Measurements from ENCODE around the gene ANKRD40. TPM values are rescaled to one million over a fixed set of nuclear protein-coding genes. Genes with fewer than 3 reads are reported as not detected.
"Not testable (repeated sequence)": the region's sequence is repeated elsewhere in the genome, so short reads cannot be mapped to it uniquely, and the experiment has no call there.

The ANKRD40 gene
- total RNA-seq, 1 experiment from 2014 or later, result 42.5 TPM

DNA sequence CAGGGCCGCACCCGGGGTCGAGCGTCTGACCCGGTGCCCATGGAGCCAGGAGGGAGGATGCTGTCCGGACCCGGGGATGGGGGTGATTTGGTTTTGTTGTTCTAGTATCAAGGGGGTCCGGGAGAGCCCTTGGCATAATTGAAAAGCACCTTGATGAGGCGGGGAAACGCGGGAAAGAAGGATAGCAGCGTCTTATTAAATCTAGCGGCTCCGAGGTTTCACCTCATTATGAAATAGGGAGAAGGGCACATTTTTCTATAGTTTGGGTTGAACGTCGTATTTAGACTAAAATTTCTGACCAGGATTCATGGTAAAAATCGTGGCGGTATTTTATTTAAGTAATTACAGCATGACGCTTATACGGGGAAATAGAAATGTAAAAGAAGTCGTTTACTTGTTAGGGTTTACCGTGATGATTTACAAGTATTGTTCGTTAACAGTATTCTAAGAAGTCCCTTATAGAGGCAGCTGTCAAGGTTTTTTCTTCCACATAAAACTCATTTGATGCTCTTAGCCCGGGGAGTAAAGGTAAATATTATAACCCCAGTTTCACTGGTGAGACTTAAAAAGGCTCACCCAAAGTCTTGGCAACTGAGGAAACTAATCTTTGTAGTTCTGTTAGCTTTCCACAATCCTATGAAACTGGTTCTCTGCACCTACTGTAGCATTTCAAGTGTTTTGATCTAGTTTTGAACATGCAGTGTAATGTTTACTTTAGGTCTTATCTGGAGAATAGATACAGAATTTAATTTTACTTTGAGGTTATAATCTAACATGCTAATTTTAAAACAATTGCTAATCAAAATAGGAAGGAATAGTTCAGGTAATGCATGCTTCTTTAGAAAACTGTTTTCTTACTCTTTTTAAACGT is 12.4 kb upstream of the ANKRD40 start:
- H3K4me3 ChIP-seq, result peak overlapping the region; percentile 74
- H3K27me3 ChIP-seq, result no peaks in the 10 kb centered on the region
- peaks cover 27% of the 10 kb centered on the region for H3K36me3 ChIP-seq
- no peaks in the 10 kb centered on the region for H3K9me3 ChIP-seq
- DNase-seq, result no peak

DNA sequence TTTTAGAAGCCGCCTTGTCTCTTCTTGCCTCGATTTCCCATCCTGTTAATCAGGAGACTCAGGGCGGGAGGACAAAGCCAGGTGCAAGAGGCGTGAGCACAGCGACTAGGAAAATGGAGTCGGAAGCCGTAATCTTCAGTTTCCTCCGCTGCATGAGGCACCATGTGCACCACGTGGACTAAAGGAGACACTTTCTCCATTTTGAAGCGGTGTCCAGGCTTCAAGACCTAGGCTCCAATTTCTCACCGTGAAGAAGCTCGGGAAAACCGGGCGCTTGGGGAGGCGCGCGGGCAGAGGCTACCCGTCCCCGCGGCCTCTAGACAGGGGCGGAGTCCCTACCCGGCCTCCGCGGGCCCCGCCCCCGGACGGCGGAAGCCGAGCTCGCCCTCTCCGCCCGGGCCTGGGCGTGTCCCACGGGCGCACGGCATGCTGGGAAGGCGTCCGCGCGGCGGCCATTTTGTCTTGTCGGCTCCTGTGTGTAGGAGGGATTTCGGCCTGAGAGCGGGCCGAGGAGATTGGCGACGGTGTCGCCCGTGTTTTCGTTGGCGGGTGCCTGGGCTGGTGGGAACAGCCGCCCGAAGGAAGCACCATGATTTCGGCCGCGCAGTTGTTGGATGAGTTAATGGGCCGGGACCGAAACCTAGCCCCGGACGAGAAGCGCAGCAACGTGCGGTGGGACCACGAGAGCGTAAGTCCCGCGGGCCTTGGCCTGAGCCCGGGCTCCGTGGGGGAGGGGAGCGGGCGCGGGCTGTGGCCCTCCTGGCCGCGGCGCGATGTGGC is 11.6 kb upstream of the ANKRD40 start, which contains the start of gene LUC7L3:
Gene LUC7L3, plus strand, starts transcription at position 460 of the 780 bp plus-strand sequence. Its CDS starts 130 bp downstream, at position 590.
- peak; percentile 96 for DNase-seq
- H3K9me3 ChIP-seq, result no peaks in the 10 kb centered on the region
- H3K36me3 ChIP-seq, result peaks cover 22% of the 10 kb centered on the region
- peak within 1 kb of the TSS; percentile 74 for H3K4me3 ChIP-seq
- no peaks in the 10 kb centered on the region for H3K27me3 ChIP-seq

DNA sequence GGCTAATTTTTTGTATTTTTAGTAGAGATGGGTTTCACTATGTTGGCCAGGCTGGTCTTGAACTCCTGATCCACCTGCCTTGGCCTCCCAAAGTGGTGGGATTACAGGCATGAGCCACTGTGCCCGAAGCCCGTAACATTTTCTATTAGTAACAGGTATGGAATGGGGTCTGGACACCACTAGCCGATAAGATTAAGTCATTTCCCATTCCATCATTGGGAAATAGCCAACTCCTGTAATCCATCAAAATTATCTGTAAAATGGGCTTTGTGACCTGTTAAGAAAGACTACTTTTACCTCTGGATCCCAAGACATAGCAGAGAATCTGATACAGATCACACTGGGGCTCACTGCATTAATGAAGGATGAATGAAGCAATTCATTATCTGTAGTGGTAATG is 7.8 kb upstream of the ANKRD40 start:
- no peaks in the 10 kb centered on the region for H3K9me3 ChIP-seq

DNA sequence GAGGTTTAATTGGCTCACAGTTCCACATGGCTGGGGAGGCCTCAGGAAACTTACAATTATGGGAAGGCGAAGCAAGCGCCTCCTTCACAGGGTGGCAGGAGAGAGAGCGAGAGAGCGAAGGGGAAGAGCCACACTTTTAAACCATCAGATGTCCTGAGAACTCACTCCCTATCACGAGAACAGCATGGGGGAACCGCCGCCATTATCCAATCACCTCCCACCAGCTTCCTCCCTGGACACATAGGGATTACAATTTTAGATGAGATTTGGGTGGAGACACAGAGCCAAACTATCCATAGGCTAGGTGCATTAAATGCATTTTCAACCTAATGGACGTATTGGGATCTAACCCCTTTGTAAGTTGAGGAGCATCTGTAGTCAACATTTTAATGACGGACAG is 4.9 kb upstream of the ANKRD40 start:
- no peak overlapping the region for H3K4me3 ChIP-seq
- DNase-seq, result no peak

More for the DNA sequence above, 7.8 kb upstream of the ANKRD40 start:
- DNase-seq, result no peak
- peaks cover 1% of the 10 kb centered on the region; the same call in 1 of the 2 replicates for H3K36me3 ChIP-seq
- no peaks in the 10 kb centered on the region for H3K27me3 ChIP-seq
- H3K4me3 ChIP-seq, result no peak overlapping the region

DNA sequence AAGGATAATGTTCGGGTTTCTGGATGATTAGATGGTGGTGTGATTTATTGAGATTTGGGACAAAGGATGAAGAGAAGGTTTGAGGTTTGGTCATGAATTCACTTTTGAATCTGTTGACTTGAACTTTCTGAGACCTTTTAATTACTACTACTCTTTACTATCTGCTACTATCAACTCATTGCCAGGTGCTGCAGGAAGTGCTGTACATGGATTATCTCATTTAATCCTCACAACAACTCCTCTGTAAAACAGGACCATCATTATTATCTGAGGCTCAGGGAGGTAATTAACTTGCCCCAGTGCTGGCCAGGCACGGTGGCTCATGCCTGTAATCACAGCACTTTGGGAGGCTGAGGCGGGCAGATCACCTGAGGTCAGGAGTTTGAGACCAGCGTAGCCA is 2.9 kb upstream of the ANKRD40 start:
- H3K27me3 ChIP-seq, result no peaks in the 10 kb centered on the region
- H3K9me3 ChIP-seq, result no peaks in the 10 kb centered on the region
- peaks cover 8% of the 10 kb centered on the region for H3K36me3 ChIP-seq
- DNase-seq, result no peak
- H3K4me3 ChIP-seq, result no peak overlapping the region

More for the DNA sequence above, 4.9 kb upstream of the ANKRD40 start:
- H3K36me3 ChIP-seq, result no peaks in the 10 kb centered on the region
- H3K9me3 ChIP-seq, result no peaks in the 10 kb centered on the region
- H3K27me3 ChIP-seq, result no peaks in the 10 kb centered on the region

DNA sequence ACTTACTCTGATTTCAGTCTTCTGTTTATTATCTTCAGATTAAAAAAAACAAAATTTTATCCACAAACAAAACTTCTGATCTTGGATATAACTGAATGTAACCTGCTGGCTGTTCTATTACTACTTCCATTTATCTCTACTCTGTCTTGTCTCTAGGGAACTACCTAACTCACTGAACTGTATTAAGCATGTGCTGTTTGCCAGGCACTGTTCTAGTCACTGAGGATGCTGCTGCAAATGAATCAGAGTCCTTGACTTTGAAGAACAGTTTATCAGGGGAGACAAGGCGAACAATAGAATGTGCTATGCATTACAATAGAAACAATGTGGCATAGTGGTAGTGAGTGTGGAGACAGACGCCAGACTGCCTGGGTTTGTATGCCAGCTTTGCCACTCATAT is 2.3 kb upstream of the ANKRD40 start:
- Histone ChIP-seq H3K36me3 (peaks cover 10% of the 10 kb centered on the region), H3K4me3 (no peak overlapping the region), H3K9me3 (no peaks in the 10 kb centered on the region), H3K27me3 (no peaks in the 10 kb centered on the region)
- no peak for DNase-seq

DNA sequence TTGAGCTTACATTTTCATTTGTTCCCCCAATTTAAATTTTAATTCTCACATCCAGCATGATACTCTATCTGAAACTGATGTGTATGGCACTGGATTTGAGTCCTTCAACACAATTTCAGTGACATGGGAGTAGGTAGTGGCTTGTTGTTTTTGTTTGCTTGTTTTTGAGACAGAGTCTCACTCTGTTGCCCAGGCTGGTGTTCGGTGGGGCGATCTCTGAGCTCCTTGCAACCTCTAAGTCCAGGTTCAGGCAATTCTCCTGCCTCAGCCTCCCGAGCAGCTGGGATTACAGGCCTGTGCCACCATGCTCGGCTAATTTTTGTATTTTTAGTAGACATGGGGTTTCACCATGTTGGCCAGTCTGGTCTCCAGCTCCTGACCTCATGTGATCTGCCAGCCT is 1.3 kb upstream of the ANKRD40 start:
- not testable (repeated sequence) for H3K9me3 ChIP-seq, H3K27me3 ChIP-seq, DNase-seq
- peak overlapping the region; percentile 84 for H3K4me3 ChIP-seq
- peaks cover 16% of the 10 kb centered on the region for H3K36me3 ChIP-seq

DNA sequence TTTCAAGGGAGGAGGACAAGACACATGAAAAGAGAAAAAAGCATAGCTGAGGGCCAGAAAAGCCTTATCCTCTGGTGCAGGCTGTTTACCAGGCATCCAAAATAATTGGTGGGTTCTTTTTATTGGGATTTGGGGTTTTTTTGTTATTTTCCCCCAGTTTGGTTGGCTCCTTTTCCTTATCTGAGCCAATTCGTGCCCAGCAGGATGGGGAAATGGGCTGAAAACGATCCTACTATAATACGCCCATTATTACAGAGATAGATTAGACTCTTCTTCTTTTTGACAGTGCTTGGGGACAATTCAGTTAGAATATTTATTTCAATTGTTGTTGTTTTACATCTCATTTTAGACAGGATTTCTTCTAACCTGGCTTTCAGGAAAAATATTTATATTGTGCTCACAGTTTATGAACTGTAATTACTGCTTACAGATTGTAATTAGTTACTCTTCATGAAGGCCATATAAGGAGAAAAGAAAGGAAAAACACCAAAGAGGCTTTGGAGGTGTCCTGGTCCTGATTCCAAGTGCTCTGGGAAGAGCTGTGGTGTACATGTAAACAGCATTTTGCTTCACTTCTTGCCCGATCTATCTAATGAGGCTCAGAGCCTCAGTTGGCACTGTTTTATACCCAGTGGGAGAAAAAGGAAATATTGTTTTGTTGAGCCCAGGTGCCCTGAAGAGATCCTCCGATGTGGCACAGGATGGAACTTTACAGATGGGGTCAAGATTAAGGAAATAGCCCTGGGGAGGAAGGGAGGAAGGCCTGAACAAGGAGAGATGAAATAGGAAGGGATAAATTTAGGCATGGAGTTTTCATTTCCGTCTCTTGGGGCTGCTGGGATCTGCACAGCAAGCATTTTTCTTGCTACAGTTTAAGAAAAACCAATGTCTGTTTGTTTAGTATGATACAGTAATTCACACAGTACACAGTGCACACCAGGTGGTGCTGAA is 611 bp upstream of the ANKRD40 start:
- DNase-seq, result no peak
- Histone ChIP-seq H3K36me3 (peaks cover 21% of the 10 kb centered on the region), H3K4me3 (peak overlapping the region; percentile 84)

DNA sequence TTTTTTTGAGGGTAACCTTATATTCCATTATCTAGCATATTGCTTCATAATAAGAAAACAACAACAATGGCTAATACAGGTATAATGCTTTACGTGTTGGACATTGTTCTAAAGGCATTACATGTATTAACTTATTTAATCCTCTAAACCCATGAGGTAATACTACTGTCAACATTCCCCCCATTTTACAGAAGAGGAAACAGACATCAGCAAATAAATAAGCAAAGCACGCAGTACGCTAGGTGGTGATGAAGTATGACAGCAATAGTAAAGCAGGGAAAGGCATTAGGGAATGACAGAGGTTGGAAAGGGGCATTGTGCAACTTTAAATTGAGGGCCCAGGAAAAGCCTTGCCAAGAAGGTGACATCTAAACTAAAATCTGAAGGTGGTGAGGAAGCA is 4.6 kb downstream of the ANKRD40 start:
- no peak for DNase-seq
- Histone ChIP-seq H3K4me3 (no peak overlapping the region), H3K27me3 (no peaks in the 10 kb centered on the region), H3K9me3 (no peaks in the 10 kb centered on the region), H3K36me3 (peaks cover 70% of the 10 kb centered on the region)

More for the DNA sequence above, 611 bp upstream of the ANKRD40 start:
- no peaks in the 10 kb centered on the region for H3K27me3 ChIP-seq
- H3K9me3 ChIP-seq, result no peaks in the 10 kb centered on the region

DNA sequence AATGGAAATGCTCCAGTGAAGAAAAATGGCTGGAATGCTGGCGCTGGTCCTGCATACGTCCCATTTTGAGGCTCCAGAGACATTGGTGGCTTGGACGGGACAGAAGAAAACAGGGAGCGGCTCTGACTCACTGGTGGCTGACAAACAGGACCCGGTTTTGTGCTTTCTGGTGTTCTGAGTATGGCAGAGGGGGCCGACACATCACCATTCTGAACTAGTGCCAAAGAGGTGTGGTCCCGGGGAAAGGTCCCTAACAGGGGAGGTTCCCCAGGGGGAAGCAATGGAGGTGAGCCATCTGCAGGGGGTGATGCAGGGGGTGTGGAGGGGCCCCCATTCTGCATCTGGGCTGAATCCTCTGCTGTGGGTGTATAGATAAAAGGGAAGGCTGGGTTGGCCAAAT is 8.3 kb downstream of the ANKRD40 start:
- Histone ChIP-seq H3K36me3 (peaks cover 91% of the 10 kb centered on the region), H3K9me3 (no peaks in the 10 kb centered on the region), H3K4me3 (no peak overlapping the region), H3K27me3 (no peaks in the 10 kb centered on the region)
- peak; percentile 17 for DNase-seq

DNA sequence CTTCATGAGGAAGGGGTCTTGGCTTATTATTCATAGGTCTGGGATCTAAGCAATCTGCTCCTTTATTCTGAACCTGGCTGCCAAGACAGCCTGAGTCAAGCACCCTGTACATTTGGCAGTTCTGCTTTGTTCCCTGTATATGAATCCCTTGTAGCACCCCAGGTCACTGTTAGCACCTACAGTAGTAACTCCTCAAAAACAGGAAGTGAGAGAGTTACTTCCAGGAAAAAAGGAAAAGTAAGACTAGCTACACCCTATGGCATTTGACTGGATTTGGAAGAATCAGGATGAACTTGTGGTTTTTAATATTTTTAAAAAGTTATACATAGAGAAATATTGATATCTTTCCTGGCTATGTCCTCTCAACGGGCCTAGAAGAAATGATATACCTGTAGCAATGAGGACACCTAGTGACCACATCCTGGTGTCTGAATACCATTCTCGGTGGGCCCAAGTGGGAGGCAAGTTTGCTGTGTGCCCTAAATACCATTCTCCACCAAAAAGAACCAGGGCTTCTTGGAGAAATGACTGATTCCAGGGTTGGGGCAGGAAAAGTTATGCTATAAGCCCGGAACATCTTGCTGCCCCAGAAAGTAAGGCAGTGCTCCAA is 9.9 kb downstream of the ANKRD40 start:
- Histone ChIP-seq H3K36me3 (peaks cover 93% of the 10 kb centered on the region), H3K9me3 (no peaks in the 10 kb centered on the region), H3K27me3 (no peaks in the 10 kb centered on the region), H3K4me3 (no peak overlapping the region)
- no peak for DNase-seq

DNA sequence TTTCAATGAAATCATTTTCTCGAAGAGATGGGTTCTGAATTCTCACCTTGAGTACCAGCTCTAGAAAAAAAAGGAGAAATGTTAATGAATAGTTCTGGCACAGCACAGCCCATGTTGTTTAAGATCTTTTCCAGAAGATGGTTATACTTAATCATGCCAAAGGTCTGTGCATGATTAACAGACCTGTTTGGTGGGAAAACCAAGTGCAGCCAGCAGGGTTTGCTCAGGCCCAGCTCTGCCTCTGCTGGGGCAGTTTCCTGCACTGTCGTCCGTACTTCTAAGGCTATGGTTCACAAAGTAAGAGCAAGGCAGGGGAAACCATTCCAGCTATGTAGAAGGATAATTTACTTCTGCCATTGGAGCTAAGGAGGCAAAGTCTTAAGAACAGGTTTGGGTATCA is 10.7 kb downstream of the ANKRD40 start:
- H3K36me3 ChIP-seq, result peaks cover 93% of the 10 kb centered on the region

DNA sequence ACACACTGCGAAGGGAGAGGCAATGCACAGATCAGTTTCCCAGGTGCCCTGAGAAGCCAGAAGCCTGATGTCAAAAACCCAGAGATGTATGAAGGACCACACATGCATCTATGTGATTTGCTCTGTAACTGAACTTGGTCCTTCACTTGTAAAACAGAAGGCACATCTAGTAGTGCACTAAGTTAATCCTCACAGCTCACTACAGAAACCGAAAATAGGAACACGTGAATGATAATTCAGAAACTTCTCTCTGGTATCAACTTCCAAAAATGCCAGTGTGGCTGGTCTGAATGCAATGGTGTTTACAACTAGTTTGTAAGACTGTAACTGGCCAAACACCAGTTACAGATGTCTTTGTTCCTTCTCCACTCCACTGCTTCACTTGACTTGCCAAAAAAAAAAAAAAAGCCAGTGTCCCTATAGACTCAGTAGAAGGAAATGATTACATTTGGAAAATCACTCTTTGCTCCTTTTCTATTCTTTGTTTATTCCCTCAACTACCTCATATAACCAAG is 11.3 kb downstream of the ANKRD40 start:
- Histone ChIP-seq H3K27me3 (no peaks in the 10 kb centered on the region), H3K4me3 (no peak overlapping the region), H3K9me3 (no peaks in the 10 kb centered on the region), H3K36me3 (peaks cover 91% of the 10 kb centered on the region)
- DNase-seq, result no peak

More for the DNA sequence above, 10.7 kb downstream of the ANKRD40 start:
- Histone ChIP-seq H3K4me3 (no peak overlapping the region), H3K9me3 (no peaks in the 10 kb centered on the region), H3K27me3 (no peaks in the 10 kb centered on the region)
- no peak for DNase-seq

DNA sequence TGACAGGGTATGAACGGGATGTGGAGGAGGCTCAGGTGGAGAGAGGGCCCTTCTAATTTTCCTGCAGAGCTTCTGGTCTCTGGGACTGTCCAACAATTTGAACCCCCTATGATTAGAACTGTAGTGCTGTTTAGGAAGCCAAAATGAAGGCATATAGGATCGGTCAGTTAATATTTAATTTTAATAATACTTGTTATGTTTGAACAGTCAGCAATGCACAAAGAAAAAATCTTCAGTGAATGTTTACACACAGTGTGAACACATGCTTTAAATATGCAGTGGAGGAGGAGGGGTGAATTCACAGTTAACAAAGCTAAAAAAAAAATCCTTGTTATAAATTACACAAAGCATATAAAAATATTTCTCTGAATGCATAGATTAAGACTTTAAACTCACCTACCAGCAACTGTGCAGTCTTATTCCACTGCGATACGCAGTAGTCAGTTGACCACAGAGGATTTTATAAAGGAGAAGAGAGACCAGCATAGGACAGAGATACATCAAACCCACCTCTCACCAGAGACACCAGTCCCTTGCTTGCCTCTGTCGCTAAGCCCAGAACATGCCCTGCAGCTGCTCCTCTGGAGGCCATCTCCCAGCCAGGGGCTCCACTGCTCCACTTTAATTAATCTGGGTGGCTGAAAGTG is 14.6 kb downstream of the ANKRD40 start:
- H3K36me3 ChIP-seq, result peaks cover 62% of the 10 kb centered on the region
- no peaks in the 10 kb centered on the region for H3K27me3 ChIP-seq
- no peaks in the 10 kb centered on the region for H3K9me3 ChIP-seq
- no peak for DNase-seq
- H3K4me3 ChIP-seq, result no peak overlapping the region

DNA sequence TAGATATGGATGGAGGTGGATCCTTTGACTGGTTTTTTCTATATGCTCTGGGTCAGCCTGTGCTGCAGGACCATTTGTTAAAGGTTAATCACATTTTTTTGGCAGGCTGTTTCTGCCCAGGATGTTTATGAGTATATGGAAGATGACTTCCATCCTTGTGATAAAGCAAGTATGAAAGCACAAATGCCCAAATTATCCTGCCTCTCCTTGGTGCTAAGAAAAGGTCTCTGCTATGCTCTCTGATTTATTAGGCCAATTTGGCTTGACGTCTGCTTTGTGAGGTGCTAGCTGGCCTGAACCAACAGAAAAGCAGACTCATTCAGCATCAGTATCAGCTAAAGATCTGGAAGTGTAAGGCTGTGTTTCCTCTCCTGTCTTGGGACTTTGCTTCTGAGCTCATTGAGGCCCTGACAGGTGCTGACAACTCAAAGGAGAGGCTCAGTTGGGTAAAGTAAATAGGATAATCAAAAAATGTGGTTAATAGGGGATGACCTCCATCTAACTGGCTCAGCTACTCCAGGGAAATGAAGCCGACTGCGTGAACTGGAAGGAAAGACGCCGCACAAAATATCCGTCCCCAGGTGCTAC is 15.2 kb downstream of the ANKRD40 start:
- Histone ChIP-seq H3K9me3 (no peaks in the 10 kb centered on the region), H3K27me3 (no peaks in the 10 kb centered on the region), H3K4me3 (no peak overlapping the region), H3K36me3 (peaks cover 55% of the 10 kb centered on the region)
- no peak for DNase-seq

Measured in MG63 (cell line).